EH (cell line): ENCODE data around the gene SHC3.
"Not testable (repeated sequence)": the region's sequence is repeated elsewhere in the genome, so short reads cannot be mapped to it uniquely, and the experiment has no call there.

Experiments
- DNase-seq: peaks from one replicate; pipeline ENCODE4 v3.0.0-alpha.2; 2015; ENCODE audit warnings: low read depth

SHC3 gene, protein sequence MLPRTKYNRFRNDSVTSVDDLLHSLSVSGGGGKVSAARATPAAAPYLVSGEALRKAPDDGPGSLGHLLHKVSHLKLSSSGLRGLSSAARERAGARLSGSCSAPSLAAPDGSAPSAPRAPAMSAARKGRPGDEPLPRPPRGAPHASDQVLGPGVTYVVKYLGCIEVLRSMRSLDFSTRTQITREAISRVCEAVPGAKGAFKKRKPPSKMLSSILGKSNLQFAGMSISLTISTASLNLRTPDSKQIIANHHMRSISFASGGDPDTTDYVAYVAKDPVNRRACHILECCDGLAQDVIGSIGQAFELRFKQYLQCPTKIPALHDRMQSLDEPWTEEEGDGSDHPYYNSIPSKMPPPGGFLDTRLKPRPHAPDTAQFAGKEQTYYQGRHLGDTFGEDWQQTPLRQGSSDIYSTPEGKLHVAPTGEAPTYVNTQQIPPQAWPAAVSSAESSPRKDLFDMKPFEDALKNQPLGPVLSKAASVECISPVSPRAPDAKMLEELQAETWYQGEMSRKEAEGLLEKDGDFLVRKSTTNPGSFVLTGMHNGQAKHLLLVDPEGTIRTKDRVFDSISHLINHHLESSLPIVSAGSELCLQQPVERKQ

DNA sequence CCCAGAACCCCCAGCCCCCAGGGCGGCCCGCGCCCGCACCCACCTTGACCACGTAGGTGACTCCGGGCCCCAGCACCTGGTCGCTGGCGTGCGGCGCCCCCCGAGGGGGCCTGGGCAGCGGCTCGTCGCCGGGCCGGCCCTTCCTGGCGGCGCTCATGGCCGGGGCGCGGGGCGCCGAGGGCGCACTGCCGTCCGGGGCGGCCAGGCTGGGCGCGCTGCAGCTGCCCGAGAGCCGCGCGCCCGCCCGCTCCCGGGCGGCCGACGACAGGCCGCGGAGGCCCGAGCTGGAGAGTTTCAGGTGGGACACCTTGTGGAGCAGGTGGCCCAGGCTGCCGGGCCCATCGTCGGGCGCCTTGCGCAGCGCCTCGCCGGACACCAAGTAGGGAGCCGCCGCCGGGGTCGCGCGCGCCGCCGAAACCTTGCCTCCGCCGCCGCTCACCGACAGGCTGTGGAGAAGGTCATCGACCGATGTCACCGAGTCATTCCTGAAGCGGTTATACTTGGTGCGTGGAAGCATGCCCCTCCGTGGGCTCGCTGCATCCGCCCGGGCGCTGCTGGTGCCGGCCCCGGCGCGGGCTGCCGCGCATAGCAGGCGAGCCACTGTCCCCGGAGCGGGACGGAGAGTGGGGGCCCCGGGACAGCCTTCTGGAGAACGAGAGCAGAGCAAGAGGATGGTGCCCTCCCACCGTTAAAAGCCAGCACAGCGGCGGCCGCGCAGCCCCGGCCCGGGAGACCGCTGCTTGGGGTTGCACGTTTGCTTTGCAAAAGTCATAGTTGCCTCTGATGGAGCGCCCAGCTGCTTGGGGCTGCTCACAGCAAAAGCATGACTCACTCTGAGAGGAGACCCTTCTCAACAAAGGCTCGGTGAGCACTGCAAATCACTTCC, at the start of gene SHC3:
Gene SHC3 (minus strand): TSS at position 875 of the 886 bp plus-strand sequence. CDS start 358 bp downstream, at position 517.
- DNase-seq, result peak; percentile 34

GRCh38 chr9:89225991-89226471, 47.4 kb upstream of the SHC3 start:
- DNase-seq, result peak; percentile 23

GRCh38 chr9:89225587-89225986, 47.0 kb upstream of the SHC3 start:
- no peak for DNase-seq

GRCh38 chr9:89225036-89225435, 46.4 kb upstream of the SHC3 start:
- no peak for DNase-seq

DNA sequence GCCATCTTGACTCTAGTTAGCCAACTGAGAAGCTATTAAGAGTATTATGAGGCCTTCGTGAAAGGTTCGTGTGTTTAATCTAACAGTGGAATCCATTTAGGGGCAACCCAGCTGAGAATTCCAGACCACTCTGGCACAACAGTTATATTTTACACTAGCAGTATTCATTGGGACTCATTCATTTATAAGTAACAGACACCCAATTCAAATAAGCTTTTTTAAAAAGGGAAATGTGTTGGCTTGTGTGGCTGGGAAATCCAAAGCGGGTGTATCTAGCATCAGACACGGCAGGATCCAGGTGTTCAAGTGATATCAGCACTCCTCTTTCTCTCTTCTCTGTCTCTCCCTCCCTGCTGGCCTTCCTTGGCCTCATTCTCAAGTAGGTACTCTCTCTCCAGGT, 46.0 kb upstream of the SHC3 start:
- DNase-seq, result no peak

GRCh38 chr9:89223396-89223977, 44.9 kb upstream of the SHC3 start:
- DNase-seq, result no peak

GRCh38 chr9:89219637-89220036, 41.0 kb upstream of the SHC3 start:
- DNase-seq, result no peak

- peak; percentile 17 for DNase-seq
Observed at GRCh38 chr9:89218040-89218928, 39.7 kb upstream of the SHC3 start.

GRCh38 chr9:89215342-89215741, 36.7 kb upstream of the SHC3 start:
- DNase-seq, result no peak

GRCh38 chr9:89213396-89213880, 34.8 kb upstream of the SHC3 start:
- no peak for DNase-seq

- DNase-seq, result no peak
Observed at GRCh38 chr9:89212171-89212570, 33.6 kb upstream of the SHC3 start.

- DNase-seq, result not testable (repeated sequence)
Observed at GRCh38 chr9:89209311-89209710, 30.7 kb upstream of the SHC3 start.

DNA sequence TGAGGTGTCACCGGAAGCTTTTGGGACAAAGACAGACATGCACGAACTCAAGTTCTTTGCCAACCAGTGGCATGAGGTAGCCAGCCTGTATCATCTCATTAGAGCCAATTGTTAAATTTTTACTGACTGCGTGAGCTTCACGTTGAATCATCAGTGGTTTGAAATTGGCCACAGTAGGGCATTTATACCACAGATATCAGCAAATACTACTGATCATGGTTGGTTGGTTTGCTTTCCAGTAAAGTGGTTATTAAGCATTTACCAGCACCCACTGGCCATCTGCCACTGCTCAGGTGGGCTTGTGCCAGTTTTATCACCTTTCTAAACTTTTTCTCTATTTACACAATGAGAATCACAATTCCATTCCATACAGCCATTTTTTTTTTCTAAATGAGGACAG, 28.4 kb upstream of the SHC3 start:
- DNase-seq, result no peak

- no peak for DNase-seq
Observed at GRCh38 chr9:89204801-89205200, 26.2 kb upstream of the SHC3 start.

DNA sequence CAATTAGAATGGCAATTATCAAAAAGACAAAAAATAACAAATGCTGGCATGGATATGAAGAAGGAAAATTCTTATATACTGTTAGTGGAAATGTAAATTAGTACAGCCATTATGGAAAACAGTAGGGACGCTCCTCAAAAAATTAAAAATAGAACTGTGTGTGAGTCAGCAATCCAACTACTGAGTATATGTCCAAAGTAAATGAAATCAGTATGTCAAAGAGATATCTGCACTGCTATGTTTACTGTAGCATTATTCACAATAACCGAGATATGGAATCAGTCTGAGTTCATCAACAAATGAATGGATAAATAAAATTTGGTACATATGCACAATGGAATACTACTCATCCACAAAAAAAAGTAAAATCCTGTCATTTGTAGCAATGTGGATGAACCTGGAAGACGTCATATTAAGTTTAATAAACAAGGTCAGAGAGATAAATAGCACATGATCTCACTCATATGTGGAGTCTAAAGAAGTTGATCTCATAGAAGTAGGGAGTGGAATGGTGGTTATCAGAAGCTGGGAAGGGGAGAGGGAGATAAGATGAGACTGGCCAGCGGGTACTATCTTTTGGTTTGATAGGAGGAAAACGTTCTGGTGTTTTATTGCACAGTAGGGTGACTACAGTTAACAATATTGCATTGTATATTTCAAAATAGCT, 16.6 kb upstream of the SHC3 start:
- no peak for DNase-seq

DNA sequence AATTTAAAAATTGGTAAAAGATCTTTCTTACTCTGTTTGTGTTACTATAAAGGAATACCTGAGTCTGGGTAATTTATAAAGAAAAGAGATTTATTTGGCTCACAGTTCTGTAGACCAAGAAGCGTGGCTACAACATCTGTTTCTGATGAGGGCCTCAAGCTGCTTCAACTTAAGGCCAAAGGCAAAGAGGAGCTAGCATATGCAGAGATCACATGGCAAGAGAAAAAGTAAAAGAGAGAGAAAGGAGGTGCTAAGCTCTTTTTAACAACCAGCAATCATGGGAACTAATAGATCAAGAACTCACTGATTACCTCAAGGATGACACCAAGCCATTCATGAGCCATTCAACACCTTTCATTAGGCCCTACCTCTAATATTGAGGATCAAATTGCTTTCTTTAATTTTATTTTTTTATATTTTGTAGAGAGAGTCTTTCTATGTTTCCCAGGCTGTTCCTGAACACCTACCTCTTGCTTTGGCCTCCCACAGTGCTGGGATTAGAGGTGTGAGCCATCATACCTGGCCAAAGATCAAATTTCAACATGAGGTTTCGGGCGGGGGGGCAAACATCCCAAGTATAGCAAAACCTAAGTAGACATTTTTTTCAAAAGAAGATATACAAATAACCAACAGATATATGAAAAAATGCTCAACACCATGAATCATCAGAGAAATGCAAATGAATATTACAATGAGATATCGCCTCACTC, 16.0 kb upstream of the SHC3 start:
- no peak for DNase-seq

GRCh38 chr9:89191004-89191403, 12.4 kb upstream of the SHC3 start:
- DNase-seq, result no peak

DNA sequence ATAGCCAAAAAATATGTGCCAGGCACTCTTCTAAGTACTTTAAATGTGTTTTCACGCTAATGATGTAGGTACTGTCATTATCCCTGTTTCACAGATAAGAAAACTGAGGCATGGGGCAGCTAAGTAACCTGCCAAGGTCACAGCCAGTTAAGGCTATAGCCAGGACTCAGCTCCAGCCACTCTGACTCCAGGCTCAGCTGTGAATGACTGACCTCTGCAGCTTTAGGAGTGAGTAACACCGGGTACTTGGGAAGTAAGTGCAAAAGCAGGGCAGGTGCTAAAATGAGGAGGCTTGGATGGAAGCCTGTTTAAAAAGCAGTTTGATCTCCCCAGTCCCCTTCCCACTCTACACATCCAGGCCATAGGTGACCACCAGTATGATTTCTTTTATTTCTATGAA, 10.6 kb upstream of the SHC3 start:
- no peak for DNase-seq

DNA sequence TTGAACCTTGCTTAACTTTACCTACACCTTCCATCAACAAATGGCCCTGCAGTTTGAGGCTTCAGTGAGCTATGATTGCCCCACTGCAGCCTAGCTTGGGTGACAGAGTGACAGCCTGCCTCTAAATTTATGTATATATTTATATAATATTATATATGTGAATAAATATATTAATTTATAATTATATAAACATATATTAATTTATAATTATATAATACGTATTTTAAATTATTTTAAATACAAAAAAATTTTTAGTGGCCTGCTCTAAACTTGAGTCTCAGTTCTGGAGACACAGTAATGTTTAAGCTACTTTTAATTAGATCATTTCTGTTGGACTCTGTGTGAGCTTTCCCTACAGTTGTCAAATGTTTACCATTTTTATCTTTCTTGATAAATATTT, 9.3 kb upstream of the SHC3 start:
- no peak for DNase-seq

GRCh38 chr9:89187541-89187940, 8.9 kb upstream of the SHC3 start:
- DNase-seq, result no peak
